Endothelial cell of umbilical vein (primary cell): ENCODE data around the gene NKD1. TPM values are rescaled to one million over a fixed set of nuclear protein-coding genes. Genes with fewer than 3 reads are reported as not detected.

Source experiments
- BruUV-seq: library from RNA; stranded (reverse); fragments of 400-500 nt; replicated peaks from 2 replicates; lab custom pipeline; 2021; lab: Mats Ljungman, UMichigan
- CTCF ChIA-PET: fragments of 300-600, 350-600 bp; sonication (Branson Sonifier 250); formaldehyde crosslinking; loops from one replicate; lab custom pipeline; 2021; ENCODE audit warnings: antibody characterized with exemption, inconsistent platforms; lab: Charles Lee
- POLR2A ChIA-PET: fragments of 300-600, 350-600 bp; sonication (Branson Sonifier 250); formaldehyde crosslinking; loops from one replicate; lab custom pipeline; 2021; ENCODE audit warnings: antibody characterized with exemption, inconsistent platforms; lab: Charles Lee
- DNase-seq: peaks from one replicate; pipeline ENCODE4 v3.0.0-alpha.2; 2011; ENCODE audit warnings: low read depth, low spot score
- FAIRE-seq: peaks from 2 replicates; lab custom pipeline; 2011; peaks lifted over from hg19 to GRCh38; lab: Jason Lieb, UNC
- H2AFZ ChIP-seq: 2 replicates; pipeline ENCODE4 v1.6.0; 2012; ENCODE audit warnings: low read depth, low read length, control low read depth, inconsistent platforms
- H3K27ac ChIP-seq: 2 replicates; pipeline ENCODE4 v1.5.1; 2011; ENCODE audit warnings: low read depth, mild to moderate bottlenecking, control low read depth, low read length, moderate library complexity; ENCODE audit not compliant: insufficient read depth
- H3K27me3 ChIP-seq, 2 experiments: 2 replicates each; pipeline versions ENCODE4 v1.6.0 to v1.6.1; 2011; ENCODE audit warnings: low read length in 2 of 2, mixed read lengths in 1 of 2; ENCODE audit not compliant: control insufficient read depth in 2 of 2, insufficient read depth in 2 of 2
- H3K36me3 ChIP-seq, 2 experiments: 2 replicates in 1 of 2; 3 replicates in 1 of 2; pipeline ENCODE4 v1.5.1; 2011; ENCODE audit warnings: low read length in 2 of 2, mild to moderate bottlenecking in 1 of 2, moderate library complexity in 1 of 2; ENCODE audit not compliant: control insufficient read depth in 2 of 2, insufficient read depth in 2 of 2; ENCODE audit errors: extremely low read depth in 1 of 2
- H3K4me1 ChIP-seq: 3 replicates; pipeline ENCODE4 v1.5.1; 2011; ENCODE audit warnings: mild to moderate bottlenecking, low read length; ENCODE audit not compliant: control insufficient read depth, insufficient read depth; ENCODE audit errors: extremely low read depth
- H3K4me2 ChIP-seq: 2 replicates; pipeline ENCODE4 v1.6.1; 2011; ENCODE audit warnings: low read length, control low read depth, mixed read lengths; ENCODE audit not compliant: insufficient read depth
- H3K4me3 ChIP-seq, 3 experiments: fragments of 200-600 bp in 1 of 3; sonication (generic), shearing (Covaris generic) in 1 of 3; replicated peaks in 1 of 3; 2 replicates each; pipeline ENCODE4 v1.5.1; 2011 to 2016; ENCODE audit warnings: control low read depth in 3 of 3, low read length in 3 of 3, mild to moderate bottlenecking in 2 of 3, inconsistent platforms in 1 of 3, low read depth in 1 of 3, moderate library complexity in 1 of 3; ENCODE audit not compliant: insufficient read depth in 1 of 3
- H3K79me2 ChIP-seq: 2 replicates; pipeline ENCODE4 v1.6.0; 2012; ENCODE audit warnings: low read length, inconsistent platforms; ENCODE audit not compliant: control insufficient read depth, insufficient read depth
- H3K9ac ChIP-seq: replicated peaks from 2 replicates; pipeline ENCODE3; 2011; ENCODE audit warnings: low read length, control low read depth; ENCODE audit not compliant: insufficient read depth; ENCODE audit errors: extremely low read depth
- H3K9me1 ChIP-seq: replicated peaks from 3 replicates; pipeline ENCODE4 v1.6.0; 2011; ENCODE audit warnings: mild to moderate bottlenecking, low read length; ENCODE audit not compliant: control insufficient read depth, insufficient read depth; ENCODE audit errors: extremely low read depth
- H3K9me3 ChIP-seq: replicated peaks from 2 replicates; pipeline ENCODE4 v1.5.1; 2012; ENCODE audit warnings: low read length, inconsistent platforms; ENCODE audit not compliant: control insufficient read depth, insufficient read depth
- H4K20me1 ChIP-seq: replicated peaks from 2 replicates; pipeline ENCODE3; 2011; ENCODE audit warnings: mild to moderate bottlenecking, low read length; ENCODE audit not compliant: control insufficient read depth, insufficient read depth; ENCODE audit errors: extremely low read depth
- CTCF ChIP-seq, 2 donors: IDR thresholded peaks; 1 replicate in 1 of 2; 2 replicates in 1 of 2; pipeline ENCODE4 v1.5.1; 2011; ENCODE audit warnings: low read length in 2 of 2, mild to moderate bottlenecking in 2 of 2, moderate library complexity in 2 of 2, control low read depth in 1 of 2, inconsistent platforms in 1 of 2, low read depth in 1 of 2; ENCODE audit not compliant: insufficient read depth in 1 of 2; ENCODE audit errors: extremely low read depth in 1 of 2
- EZH2 ChIP-seq: IDR thresholded peaks from 2 replicates; pipeline ENCODE4 v1.6.1; 2012; ENCODE audit warnings: borderline replicate concordance, low read depth, mild to moderate bottlenecking, moderate library complexity, low read length, inconsistent platforms; ENCODE audit not compliant: severe bottlenecking
- FOS ChIP-seq: IDR thresholded peaks from 2 replicates; pipeline ENCODE4 v1.6.1; 2011; ENCODE audit warnings: mild to moderate bottlenecking, low read length, moderate library complexity, borderline replicate concordance; ENCODE audit not compliant: insufficient read depth
- GATA2 ChIP-seq: IDR thresholded peaks from 2 replicates; pipeline ENCODE4 v1.7.0; 2011; ENCODE audit warnings: low read depth, mild to moderate bottlenecking, moderate library complexity, mixed read lengths, low read length; ENCODE audit not compliant: insufficient read length, insufficient read depth
- JUN ChIP-seq: IDR thresholded peaks from 2 replicates; pipeline ENCODE4 v1.6.1; 2011; ENCODE audit warnings: borderline replicate concordance, low read depth; ENCODE audit not compliant: insufficient read length, insufficient read depth
- MYC ChIP-seq: IDR thresholded peaks from one replicate; pipeline ENCODE4 v1.6.1; 2011; ENCODE audit warnings: mild to moderate bottlenecking, low read depth, low read length
- POLR2A ChIP-seq: IDR thresholded peaks from 2 replicates; pipeline ENCODE4 v1.6.1; 2012; ENCODE audit warnings: low read depth, mild to moderate bottlenecking, control low read depth, low read length
- POLR2AphosphoS5 ChIP-seq: IDR thresholded peaks from 2 replicates; pipeline ENCODE4 v1.6.1; 2012; ENCODE audit warnings: low read depth, mild to moderate bottlenecking, control low read depth, low read length, moderate library complexity; ENCODE audit not compliant: insufficient read depth
- dilution Hi-C: fragments of 300-500 bp; cut with MboI; formaldehyde crosslinking; loops from one replicate; pipeline ENCODE4 v1.15.0; 2019; ENCODE audit warnings: low sequenced_read_pairs; ENCODE audit not compliant: extremely low pct_ligation_motif_present
- intact Hi-C: fragments of 100-400 bp; cut with micrococcal nuclease; formaldehyde crosslinking; loops from one replicate; pipeline ENCODE4 v1.10.0; 2022
- polyA plus RNA-seq, 4 experiments: library from polyadenylated mRNA; depleted of rRNA in 3 of 4; stranded (reverse) in 3 of 4; unstranded in 1 of 4; fragments of >200 nt; gene quantifications; 2 replicates each; pipeline versions ENCODE4 v1.2.1 to v1.2.3, GENCODE V29; 2011 to 2012; ENCODE audit warnings: missing spikeins in 1 of 4
- total RNA-seq: library from RNA; stranded (reverse); gene quantifications from 2 replicates; pipeline ENCODE4 v1.2.3, GENCODE V29; 2021
- TF ChIP-seq, protein P1 (sequence below): IDR thresholded peaks from 2 replicates; pipeline ENCODE4 v1.6.1; 2011; ENCODE audit not compliant: insufficient read depth, insufficient read length

The NKD1 gene
- total and polyA plus RNA-seq, 2 donors (not counting 3 experiments of a cell fraction or from before 2014, with no cell fraction given) = not detected

DNA sequence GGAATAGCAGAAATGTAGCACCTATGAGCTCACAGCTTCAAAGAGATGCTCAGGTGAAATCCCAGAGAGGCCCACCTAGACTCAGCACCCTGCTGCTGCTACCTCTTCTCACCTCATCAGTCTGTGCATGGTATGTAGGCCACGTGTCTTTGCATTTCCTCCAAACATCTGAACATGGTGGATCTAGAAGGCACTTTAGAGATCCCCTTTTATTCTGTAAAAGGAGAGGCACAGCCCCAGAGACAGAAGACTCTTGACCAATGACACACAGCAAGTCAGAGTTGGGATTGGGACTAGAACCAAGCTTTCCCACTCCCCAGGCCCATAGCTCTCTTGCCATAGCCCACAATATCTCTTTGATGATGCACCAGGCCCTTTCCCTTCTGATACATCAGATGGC lies 19.4 kb upstream of the NKD1 start:
- Histone ChIP-seq H3K79me2 (no peaks in the 10 kb centered on the region), H3K9me3 (no peaks in the 10 kb centered on the region), H4K20me1 (no peaks in the 10 kb centered on the region), H3K27ac (no peak overlapping the region), H3K9ac (no peak overlapping the region), H2AFZ (no peak overlapping the region), H3K4me2 (no peak overlapping the region), H3K36me3 (no peaks in the 10 kb centered on the region), H3K4me3 (no peak overlapping the region), H3K4me1 (no peaks in the 10 kb centered on the region), H3K9me1 (no peaks in the 10 kb centered on the region), H3K27me3 (no peaks in the 10 kb centered on the region)
- ChIA-PET POLR2A (no interaction called here), CTCF (no interaction called here)
- no peak for TF ChIP-seq POLR2AphosphoS5
- TF ChIP-seq, protein P1, sequence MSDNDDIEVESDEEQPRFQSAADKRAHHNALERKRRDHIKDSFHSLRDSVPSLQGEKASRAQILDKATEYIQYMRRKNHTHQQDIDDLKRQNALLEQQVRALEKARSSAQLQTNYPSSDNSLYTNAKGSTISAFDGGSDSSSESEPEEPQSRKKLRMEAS = no peak
- no peak for TF ChIP-seq GATA2
- no peak for TF ChIP-seq POLR2A
- TF ChIP-seq CTCF (IDR thresholded peaks at IDR 0.05; ENCODE audit: extremely low read depth in 1 of 2, insufficient read depth in 1 of 2, low read depth in 1 of 2, low read length in 2 of 2) = no peak
- no peak for TF ChIP-seq EZH2
- TF ChIP-seq FOS = no peak
- no peak for TF ChIP-seq JUN
- TF ChIP-seq MYC = no peak
- dilution Hi-C loops (no loop called here), intact Hi-C loops (no loop called here)
- no TSS peak for BruUV-seq
- FAIRE-seq (no peak), DNase-seq (no peak)
